Parathyroid adenoma (tissue), 2 donors: ENCODE results near the gene ATAD3C.
"Not testable (repeated sequence)": the region's sequence is repeated elsewhere in the genome, so short reads cannot be mapped to it uniquely, and the experiment has no call there.

Experiments used
- H2AFZ ChIP-seq: fragments of 300-600 bp; sonication (generic); one replicate; pipeline ENCODE4 v1.7.0; 2017; ENCODE audit warnings: antibody characterized with exemption, mild to moderate bottlenecking
- H3K27ac ChIP-seq: fragments of 300-600 bp; sonication (generic); one replicate; pipeline ENCODE4 v1.7.0; 2017
- H3K27me3 ChIP-seq: fragments of 300-600 bp; sonication (generic); one replicate; pipeline ENCODE4 v1.7.0; 2017; ENCODE audit warnings: low read length; ENCODE audit not compliant: control insufficient read depth, insufficient read depth
- H3K36me3 ChIP-seq: fragments of 300-600 bp; sonication (generic); one replicate; pipeline ENCODE4 v1.7.0; 2017; ENCODE audit warnings: low read length; ENCODE audit not compliant: control insufficient read depth, insufficient read depth
- H3K4me1 ChIP-seq: fragments of 300-600 bp; sonication (generic); one replicate; pipeline ENCODE4 v1.7.0; 2017; ENCODE audit warnings: control low read depth
- H3K4me2 ChIP-seq: fragments of 300-600 bp; sonication (generic); one replicate; pipeline ENCODE4 v1.7.0; 2017; ENCODE audit warnings: low read length
- H3K4me3 ChIP-seq: fragments of 300-600 bp; sonication (generic); one replicate; pipeline ENCODE4 v1.7.0; 2017; ENCODE audit warnings: low read depth, low read length
- H3K79me2 ChIP-seq: fragments of 300-600 bp; sonication (generic); one replicate; pipeline ENCODE4 v1.7.0; 2017; ENCODE audit warnings: control low read depth
- H3K9ac ChIP-seq: fragments of 300-600 bp; sonication (generic); one replicate; pipeline ENCODE4 v1.7.0; 2017; ENCODE audit warnings: mild to moderate bottlenecking
- H3K9me3 ChIP-seq: fragments of 300-600 bp; sonication (generic); one replicate; pipeline ENCODE4 v1.7.0; 2017; ENCODE audit warnings: low read length; ENCODE audit not compliant: control insufficient read depth
- TF ChIP-seq, protein P1 (sequence below): fragments of 300-600 bp; sonication (generic); IDR thresholded peaks from one replicate; pipeline ENCODE4 v1.7.0; 2017; ENCODE audit warnings: antibody characterized with exemption, mild to moderate bottlenecking
- donor health status: primary hyperparathyroidism.

The ATAD3C gene

DNA sequence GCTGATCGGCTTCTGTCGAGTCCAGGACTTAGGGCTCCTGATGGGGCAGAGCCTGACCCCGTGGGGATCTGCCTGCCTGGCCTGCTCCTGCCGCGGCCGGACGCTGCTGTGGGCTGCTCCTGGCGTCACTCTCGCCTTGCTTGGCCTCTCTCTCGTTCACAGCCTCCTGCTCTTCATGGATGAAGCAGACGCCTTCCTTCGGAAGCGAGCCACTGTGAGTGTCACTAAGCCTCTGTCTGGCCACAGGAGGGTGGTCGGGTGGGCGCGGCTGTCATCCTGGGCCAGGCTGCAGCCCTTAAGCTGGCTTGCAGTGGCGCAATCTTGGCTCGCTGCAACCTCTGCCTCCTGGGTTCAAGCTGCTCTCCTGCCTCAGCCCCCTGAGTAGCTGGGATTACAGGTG lies 38.2 kb downstream of the ATAD3C start:
- Histone ChIP-seq H3K4me3 (no peak overlapping the region), H3K4me1 (no peaks in the 10 kb centered on the region), H3K79me2 (no peaks in the 10 kb centered on the region), H2AFZ (no peak overlapping the region), H3K9me3 (no peaks in the 10 kb centered on the region), H3K27me3 (no peaks in the 10 kb centered on the region), H3K36me3 (no peaks in the 10 kb centered on the region), H3K27ac (no peak overlapping the region), H3K9ac (no peak overlapping the region), H3K4me2 (no peak overlapping the region)
- TF ChIP-seq, protein P1, sequence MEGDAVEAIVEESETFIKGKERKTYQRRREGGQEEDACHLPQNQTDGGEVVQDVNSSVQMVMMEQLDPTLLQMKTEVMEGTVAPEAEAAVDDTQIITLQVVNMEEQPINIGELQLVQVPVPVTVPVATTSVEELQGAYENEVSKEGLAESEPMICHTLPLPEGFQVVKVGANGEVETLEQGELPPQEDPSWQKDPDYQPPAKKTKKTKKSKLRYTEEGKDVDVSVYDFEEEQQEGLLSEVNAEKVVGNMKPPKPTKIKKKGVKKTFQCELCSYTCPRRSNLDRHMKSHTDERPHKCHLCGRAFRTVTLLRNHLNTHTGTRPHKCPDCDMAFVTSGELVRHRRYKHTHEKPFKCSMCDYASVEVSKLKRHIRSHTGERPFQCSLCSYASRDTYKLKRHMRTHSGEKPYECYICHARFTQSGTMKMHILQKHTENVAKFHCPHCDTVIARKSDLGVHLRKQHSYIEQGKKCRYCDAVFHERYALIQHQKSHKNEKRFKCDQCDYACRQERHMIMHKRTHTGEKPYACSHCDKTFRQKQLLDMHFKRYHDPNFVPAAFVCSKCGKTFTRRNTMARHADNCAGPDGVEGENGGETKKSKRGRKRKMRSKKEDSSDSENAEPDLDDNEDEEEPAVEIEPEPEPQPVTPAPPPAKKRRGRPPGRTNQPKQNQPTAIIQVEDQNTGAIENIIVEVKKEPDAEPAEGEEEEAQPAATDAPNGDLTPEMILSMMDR, result no peak

DNA sequence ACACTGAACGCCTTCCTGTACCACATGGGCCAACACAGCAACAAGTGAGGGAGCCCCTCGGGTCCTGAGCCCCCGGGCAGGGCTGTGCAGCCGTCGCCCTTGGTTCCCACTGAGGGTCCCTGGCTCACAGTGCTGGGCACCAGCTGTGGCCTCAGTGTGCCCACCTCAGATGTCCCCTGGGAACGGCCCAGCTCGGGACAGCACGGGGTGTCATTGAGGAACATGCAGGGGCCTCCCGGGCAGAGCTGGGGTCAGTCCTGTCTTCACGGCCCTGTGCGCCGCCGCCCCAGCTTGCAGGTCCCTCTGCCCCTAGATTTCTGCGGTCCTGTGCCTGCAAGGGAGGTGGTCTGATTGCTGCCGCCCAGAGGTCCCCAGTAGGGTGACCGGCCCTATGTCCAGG lies 39.7 kb downstream of the ATAD3C start:
- Histone ChIP-seq H3K4me2 (no peak overlapping the region), H3K36me3 (no peaks in the 10 kb centered on the region), H3K4me3 (no peak overlapping the region), H2AFZ (no peak overlapping the region), H3K27ac (no peak overlapping the region), H3K27me3 (no peaks in the 10 kb centered on the region), H3K4me1 (no peaks in the 10 kb centered on the region), H3K79me2 (no peaks in the 10 kb centered on the region), H3K9me3 (no peaks in the 10 kb centered on the region), H3K9ac (no peak overlapping the region)
- TF ChIP-seq, protein P1, result no peak

DNA sequence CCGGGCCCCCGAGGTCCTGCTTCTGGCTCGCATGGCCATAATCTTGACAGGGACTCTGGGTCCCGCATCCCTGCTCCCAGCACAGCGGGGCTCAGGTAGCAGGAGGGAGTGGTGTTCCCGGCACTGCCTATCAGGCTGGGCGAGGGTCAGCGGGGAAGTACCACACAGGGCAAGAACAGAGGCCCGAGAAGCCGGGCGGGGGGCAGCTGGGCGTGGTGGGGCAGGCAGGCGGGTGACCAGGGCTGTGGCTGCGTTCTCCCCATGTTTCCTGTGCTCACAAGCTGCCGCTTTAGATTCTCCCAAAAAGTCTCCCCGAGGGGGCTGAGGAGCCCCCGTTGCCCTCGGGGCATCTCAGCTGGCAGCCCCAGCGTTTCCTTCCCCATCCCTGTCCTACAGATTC lies 40.4 kb downstream of the ATAD3C start:
- H3K9ac ChIP-seq, result no peak overlapping the region
- H3K4me3 ChIP-seq, result no peak overlapping the region
- H3K79me2 ChIP-seq, result no peaks in the 10 kb centered on the region
- no peak overlapping the region for H3K4me2 ChIP-seq
- no peaks in the 10 kb centered on the region for H3K9me3 ChIP-seq
- no peak overlapping the region for H3K27ac ChIP-seq
- H2AFZ ChIP-seq, result no peak overlapping the region
- H3K27me3 ChIP-seq, result no peaks in the 10 kb centered on the region
- no peaks in the 10 kb centered on the region for H3K36me3 ChIP-seq
- H3K4me1 ChIP-seq, result no peaks in the 10 kb centered on the region
- TF ChIP-seq, protein P1, result no peak

DNA sequence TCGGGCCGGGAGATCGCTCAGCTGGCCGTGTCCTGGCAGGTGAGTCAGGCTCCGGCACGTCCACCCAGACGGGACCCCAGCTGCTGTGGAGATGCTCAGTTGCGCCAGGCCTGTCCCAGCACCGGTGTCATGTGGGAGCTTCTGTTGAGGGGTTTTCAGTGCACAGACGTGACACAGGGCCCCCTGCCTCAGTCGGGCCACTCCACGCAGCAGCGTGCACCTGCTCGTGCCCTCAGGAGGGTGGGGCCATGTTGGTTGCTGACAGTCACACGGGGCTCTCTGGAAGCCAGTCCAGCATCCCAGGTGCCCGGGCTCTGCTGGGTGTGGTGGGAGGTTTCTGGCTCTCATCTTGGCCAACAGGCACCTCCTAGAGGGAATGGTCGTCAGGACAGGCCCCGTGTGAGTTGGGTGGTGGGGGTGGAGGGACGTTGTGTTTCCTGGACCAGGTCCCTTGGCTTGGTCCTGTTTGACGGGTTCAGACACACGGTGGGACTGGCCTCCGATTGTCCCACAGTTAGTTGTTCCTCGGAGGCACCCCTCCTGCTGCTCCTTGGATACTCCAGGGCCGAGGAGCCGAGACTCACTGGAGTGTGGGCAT lies 41.2 kb downstream of the ATAD3C start:
- no peaks in the 10 kb centered on the region for H3K9me3 ChIP-seq
- H3K4me3 ChIP-seq, result no peak overlapping the region
- H3K27ac ChIP-seq, result no peak overlapping the region
- no peaks in the 10 kb centered on the region for H3K27me3 ChIP-seq
- no peaks in the 10 kb centered on the region for H3K79me2 ChIP-seq
- no peaks in the 10 kb centered on the region for H3K4me1 ChIP-seq
- TF ChIP-seq, protein P1, result no peak
- no peak overlapping the region for H3K4me2 ChIP-seq
- H3K36me3 ChIP-seq, result no peaks in the 10 kb centered on the region
- no peak overlapping the region for H2AFZ ChIP-seq
- no peak overlapping the region for H3K9ac ChIP-seq

DNA sequence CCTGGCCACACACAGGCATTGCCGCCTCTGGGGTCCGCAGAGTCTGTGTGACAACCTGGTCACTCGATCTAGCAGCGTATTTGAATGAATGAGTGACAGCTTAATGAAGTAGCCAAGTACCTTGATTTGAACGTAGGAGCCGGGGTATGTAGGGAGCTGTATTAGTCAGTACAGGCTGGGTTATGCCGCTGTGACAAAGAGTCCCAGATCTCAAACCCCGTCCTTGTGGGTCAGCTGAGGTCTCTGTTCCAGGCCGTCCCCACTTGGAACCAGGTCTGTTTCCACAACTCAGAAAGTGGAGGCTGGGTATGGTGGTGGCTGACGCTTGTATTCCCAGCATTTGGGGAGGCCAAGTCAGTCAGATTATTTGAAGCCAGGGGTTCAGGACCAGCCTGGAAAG lies 42.1 kb downstream of the ATAD3C start:
- no peak overlapping the region for H3K27ac ChIP-seq
- no peak overlapping the region for H3K4me2 ChIP-seq
- H3K79me2 ChIP-seq, result no peaks in the 10 kb centered on the region
- no peaks in the 10 kb centered on the region for H3K36me3 ChIP-seq
- H2AFZ ChIP-seq, result no peak overlapping the region
- TF ChIP-seq, protein P1, result no peak
- no peaks in the 10 kb centered on the region for H3K27me3 ChIP-seq
- H3K4me3 ChIP-seq, result no peak overlapping the region
- H3K4me1 ChIP-seq, result no peaks in the 10 kb centered on the region
- no peaks in the 10 kb centered on the region for H3K9me3 ChIP-seq
- no peak overlapping the region for H3K9ac ChIP-seq

DNA sequence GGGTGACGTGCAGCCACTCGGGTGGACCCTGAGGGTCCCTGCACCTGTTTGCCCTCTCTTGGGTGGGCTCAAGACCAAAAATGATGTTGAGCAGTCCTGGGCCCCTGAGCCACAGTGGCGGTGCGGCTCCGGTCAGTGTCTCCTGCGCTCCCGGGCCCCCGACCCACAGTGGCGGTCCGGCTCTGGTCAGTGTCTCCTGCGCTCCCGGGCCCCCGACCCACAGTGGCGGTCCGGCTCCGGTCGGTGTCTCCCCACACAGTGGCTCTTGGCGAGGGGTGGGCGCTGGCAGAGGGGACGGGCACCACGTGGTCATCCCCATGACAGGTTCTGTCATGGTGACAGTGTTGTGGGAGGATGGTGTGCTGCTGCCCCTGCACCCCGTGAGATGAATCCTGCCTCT lies 44.8 kb downstream of the ATAD3C start:
- H3K36me3 ChIP-seq, H2AFZ ChIP-seq, H3K4me3 ChIP-seq, H3K9ac ChIP-seq, H3K9me3 ChIP-seq, H3K4me2 ChIP-seq, H3K79me2 ChIP-seq, H3K4me1 ChIP-seq, H3K27me3 ChIP-seq, H3K27ac ChIP-seq: not testable (repeated sequence)

DNA sequence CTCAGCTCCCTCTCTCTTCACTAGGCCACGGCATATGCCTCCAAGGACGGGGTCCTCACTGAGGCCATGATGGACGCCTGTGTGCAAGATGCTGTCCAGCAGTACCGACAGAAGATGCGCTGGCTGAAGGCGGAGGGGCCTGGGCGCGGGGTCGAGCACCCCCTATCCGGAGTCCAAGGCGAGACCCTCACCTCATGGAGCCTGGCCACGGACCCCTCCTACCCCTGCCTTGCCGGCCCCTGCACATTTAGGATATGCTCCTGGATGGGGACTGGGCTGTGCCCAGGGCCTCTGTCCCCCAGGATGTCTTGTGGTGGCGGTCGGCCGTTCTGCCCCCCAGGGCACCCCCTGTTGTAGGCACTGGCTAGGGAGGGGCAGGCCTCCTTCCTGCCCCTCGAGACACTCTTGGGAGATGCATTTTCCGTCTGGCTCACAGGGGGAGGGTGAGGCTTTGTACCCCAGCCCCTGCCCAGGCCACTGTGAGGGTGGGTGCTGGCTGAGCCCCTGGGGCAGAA lies 46.0 kb downstream of the ATAD3C start:
- not testable (repeated sequence) for H3K36me3 ChIP-seq, H3K4me3 ChIP-seq, H3K27ac ChIP-seq, H3K27me3 ChIP-seq, H3K4me2 ChIP-seq, H3K9me3 ChIP-seq, H2AFZ ChIP-seq, H3K79me2 ChIP-seq, H3K4me1 ChIP-seq, H3K9ac ChIP-seq
